GM21737 (cell line): ENCODE results near the gene COMP.
"Not testable (repeated sequence)": the region's sequence is repeated elsewhere in the genome, so short reads cannot be mapped to it uniquely, and the experiment has no call there.

ENCODE experiments used
- ATAC-seq: cut with Tn5 transposase; IDR thresholded peaks from one replicate; pipeline ENCODE4 v1.9.1; 2021; ENCODE audit warnings: mild to moderate bottlenecking, moderate library complexity; ENCODE audit not compliant: unreplicated experiment

COMP gene

DNA sequence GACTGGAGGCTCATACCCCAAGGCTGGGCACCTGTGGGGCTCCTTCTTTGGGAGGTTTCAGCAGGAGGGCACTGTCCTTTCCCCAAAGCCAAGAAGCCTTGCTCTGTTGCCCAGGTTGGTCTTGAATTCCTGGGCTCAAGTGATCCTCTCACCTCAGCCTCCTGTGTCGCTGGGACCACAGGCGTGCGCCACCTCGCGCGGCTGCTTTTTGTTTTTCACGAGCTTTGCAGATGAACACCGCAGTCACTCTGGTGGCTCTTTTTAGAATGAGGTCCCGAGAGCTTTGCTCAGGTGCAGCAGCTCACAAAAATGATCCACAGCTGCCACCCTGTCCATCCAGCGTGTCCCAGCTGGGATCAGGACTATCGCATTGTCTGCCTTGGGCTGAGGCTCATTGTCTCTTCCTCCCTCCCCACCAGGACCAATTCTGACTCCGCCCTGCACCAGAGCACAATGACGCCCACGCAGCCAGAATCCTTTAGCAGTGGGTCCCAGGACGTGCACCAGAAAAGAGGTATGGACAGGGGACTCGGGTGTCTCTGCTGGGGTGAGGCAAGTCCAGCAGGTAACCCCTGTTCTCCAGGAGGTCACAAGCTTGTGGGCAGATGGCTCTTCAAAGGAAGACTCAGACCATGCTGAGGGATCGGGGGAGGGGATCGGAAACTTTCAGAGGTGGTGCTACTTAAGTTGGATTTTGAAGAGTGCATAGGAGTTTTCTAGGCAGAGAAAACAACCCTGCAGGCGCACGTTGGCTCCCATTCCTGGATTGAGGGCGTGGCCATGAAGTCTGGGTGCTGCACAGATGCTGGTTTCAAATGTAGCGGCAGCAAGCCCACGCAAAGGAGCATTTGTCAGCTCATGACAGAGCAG, 41.5 kb downstream of the COMP start:
- ATAC-seq = no peak

- no peak for ATAC-seq
Observed at GRCh38 chr19:18746401-18747325, 44.4 kb downstream of the COMP start.

- ATAC-seq = no peak
Observed at GRCh38 chr19:18745931-18746330, 45.2 kb downstream of the COMP start.

- ATAC-seq = no peak
Observed at GRCh38 chr19:18745012-18745735, 45.9 kb downstream of the COMP start.

DNA sequence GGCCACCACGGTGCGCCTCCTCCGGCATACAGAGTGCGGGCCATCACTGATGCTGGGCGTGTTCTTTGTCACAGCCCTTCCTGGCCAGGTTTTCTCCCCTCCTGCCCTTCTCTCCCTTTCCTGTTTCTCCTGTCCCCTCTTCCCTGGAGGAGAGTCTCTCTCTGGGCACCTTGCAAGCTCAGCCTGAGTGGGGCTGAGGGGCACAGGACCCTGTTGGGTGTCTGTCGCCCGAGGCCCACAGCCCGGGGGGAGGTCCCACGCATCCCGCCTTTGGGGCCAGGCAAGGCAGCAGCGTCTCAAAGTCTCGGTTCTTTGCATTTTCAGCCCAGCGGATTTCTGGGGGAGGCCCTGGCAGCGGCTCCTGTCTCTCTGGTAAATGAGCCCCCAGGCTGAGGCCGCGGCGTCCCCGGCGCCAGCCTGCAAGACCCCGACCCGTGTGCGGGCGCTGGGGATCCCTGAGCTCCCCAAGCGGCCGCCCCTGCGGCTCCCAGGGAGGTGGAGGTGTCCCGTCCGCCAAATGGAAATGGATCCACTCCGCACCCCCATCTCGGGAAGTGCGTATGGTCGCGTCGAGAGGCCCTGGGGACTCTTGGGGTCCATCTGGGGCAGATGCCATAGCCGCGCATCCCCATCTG, 47.2 kb downstream of the COMP start:
- ATAC-seq = no peak

- no peak for ATAC-seq
Observed at GRCh38 chr19:18742838-18743783, 48.0 kb downstream of the COMP start.

DNA sequence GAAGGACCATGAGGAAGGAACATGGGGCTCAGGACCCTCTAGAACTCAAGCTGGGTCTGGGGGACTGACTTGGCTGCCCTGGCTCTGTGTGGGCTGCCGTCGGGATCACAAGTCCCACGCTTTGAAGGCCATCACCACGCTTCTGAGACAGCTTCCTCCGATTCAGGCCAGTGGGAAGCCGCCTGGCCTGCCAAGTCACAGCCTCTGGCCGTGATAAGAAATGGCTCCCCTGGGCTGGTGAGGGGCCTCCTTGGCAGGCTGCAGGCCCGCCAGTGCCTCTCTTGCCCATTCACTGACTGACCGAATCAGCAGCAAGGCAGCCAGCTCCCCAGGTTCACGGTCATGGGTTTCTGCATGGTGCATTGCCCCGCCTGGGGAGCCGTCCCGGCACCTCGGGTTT, 48.8 kb downstream of the COMP start:
- ATAC-seq = no peak

- ATAC-seq = no peak
Observed at GRCh38 chr19:18741124-18742121, 49.7 kb downstream of the COMP start.

DNA sequence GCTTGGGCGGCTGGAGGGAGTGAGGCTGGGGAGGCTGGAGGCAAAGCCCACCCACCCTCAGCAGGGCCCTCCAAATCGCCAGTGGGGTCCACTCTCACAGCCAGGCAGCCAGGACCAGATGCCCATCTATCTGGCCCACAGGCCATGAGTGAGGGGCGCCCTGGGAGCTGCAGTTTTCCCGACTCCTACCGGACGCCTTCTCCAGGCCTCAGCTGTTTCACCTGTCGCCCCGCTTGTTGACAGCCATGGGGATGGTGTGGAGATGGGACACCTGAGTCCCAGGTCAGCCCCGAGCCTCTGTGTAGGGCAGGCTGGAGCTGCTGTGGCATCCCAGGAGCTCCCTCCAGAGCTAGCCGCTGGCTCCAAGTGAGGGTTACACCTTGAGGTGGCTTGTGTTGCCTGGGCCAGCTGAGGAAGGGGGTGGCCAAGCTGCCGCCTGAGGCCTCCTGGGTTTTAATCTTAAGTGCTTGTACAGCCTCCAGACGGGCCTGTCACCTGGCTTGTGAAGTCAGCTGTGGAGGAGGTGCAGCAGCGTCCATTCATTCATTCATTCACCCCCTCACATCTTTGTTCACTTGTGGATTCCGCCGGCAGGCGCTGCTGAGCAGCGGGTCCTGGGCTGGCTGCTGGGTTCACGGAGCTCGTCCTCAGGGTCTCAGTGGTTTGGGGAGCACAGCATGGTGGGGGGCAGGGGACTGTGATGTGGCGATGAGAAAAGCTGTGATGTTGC, 52.0 kb downstream of the COMP start:
- no peak for ATAC-seq

- no peak for ATAC-seq
Observed at GRCh38 chr19:18737954-18738351, 53.2 kb downstream of the COMP start.

DNA sequence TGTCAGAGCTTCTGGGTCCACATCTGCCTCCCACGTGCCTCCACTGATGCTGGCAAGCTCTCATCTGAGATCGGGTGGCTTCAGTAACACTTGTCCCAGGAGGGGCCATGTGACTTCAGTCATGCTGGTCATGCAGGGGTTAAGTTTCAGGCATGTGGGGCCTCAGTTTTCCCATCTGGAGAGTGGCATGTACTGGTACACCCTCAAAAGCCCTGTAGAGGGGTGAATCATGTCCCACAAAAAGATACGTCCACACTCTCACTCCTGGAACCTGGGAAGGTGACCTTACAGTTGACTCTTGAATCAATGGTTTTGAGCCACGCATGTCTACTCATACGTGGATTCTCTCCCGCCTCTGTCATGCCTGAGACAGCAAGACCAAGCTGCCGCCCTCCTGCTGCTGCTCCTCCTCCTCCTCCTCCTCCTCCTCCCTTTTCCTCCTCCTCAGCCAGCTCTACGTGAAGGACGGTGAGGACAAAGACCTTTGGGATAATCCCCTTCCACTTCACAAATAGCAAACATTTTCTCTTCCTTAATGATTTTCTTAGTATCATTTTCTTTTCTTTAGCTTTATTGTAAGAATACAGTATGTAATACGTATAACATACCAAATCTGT, 53.7 kb downstream of the COMP start:
- no peak for ATAC-seq

- no peak for ATAC-seq
Observed at GRCh38 chr19:18736415-18737336, 54.4 kb downstream of the COMP start.

DNA sequence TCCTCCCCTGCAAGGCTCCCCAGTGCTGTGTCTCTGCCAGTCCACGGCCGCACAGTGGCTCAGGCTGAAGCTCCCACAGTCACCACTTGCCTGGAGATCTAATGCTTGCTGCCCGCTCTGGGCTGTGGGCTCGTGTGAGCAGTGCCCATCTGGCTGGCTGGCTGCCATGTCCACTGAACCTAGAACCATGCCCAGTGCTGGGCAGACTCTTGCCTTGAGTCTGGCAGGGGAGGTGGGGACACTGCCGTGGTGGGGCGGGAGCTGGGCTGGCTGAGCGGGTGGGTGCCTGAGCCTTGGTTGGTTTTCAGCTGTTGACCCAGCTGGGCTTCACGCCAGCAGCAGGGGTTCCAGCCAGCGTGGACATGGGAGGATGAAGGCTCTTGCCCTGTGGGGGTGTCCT, 55.4 kb downstream of the COMP start:
- no peak for ATAC-seq

DNA sequence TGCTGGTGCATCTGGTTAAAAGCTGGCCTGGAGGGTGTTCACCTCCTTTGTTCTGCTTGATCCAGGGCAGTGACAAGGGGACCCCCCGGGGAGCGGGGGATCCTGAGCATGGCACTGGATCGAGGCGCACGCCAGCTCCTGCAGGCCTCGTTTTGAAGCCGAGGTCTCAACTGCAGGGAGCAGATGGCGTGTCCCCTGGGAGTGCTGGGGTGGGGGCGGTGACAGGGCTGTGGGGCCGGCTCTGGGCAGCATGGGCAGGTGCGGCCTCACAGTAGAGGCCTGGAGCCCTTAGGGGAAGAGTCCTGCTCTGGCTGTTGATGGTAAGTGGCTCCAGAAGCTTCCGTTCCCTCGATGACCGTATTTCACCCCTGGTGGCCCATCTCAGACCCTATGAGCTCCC, 55.8 kb downstream of the COMP start:
- ATAC-seq = no peak

- ATAC-seq = not testable (repeated sequence)
Observed at GRCh38 chr19:18733762-18734332, 57.3 kb downstream of the COMP start.

- ATAC-seq = no peak
Observed at GRCh38 chr19:18733196-18733647, 57.9 kb downstream of the COMP start.
